ENCODE results near the gene SMIM23. TPM values are rescaled to one million over a fixed set of nuclear protein-coding genes. Genes with fewer than 3 reads are reported as not detected.

SMIM23 gene
- total RNA-seq, 2 experiments from 2014 or later: not detected

- Histone ChIP-seq H3K27me3 (ENCODE audit: control insufficient read depth in 1 of 2, insufficient read depth in 2 of 2, low read length in 2 of 2) (no peaks in the 10 kb centered on the region), H3K27ac (ENCODE audit: low read depth in 1 of 2, low read length in 2 of 2) (no peak overlapping the region), H3K36me3 (ENCODE audit: insufficient read depth, low read length) (no peaks in the 10 kb centered on the region), H3K4me1 (ENCODE audit: insufficient read depth, low read length) (no peaks in the 10 kb centered on the region), H3K9me3 (ENCODE audit: control insufficient read depth in 1 of 2, insufficient read depth in 1 of 2, low read length in 2 of 2) (no peaks in the 10 kb centered on the region), H3K4me3 (ENCODE audit: low read length) (no peak overlapping the region)
- intact Hi-C loops (cut with DNase I, micrococcal nuclease): no loop called here
- Mint-ChIP-seq H3K4me1 (ENCODE audit: low read depth) (no peaks in the 10 kb centered on the region), H3K4me3 (no peak overlapping the region), H3K27me3 (no peaks in the 10 kb centered on the region), H3K36me3 (ENCODE audit: low read depth) (no peaks in the 10 kb centered on the region), H3K9me3 (peaks cover 7% of the 10 kb centered on the region), H3K27ac (no peak overlapping the region)
- no peak for TF ChIP-seq CTCF (IDR thresholded peaks at IDR 0.05)
- DNase-seq (no peak), ATAC-seq (ENCODE audit: poor library complexity) (no peak)
- POLR2A ChIA-PET: no interaction called here
- CTCF ChIA-PET: no interaction called here
Measured at GRCh38 chr5:171837522-171837921, 51.9 kb downstream of the SMIM23 start.

GRCh38 chr5:171838066-171838465 lies 52.4 kb downstream of the SMIM23 start:
- H3K4me3 ChIP-seq (ENCODE audit: low read length): no peak overlapping the region
- POLR2A ChIA-PET: no interaction called here
- Mint-ChIP-seq H3K9me3 (peaks cover 4% of the 10 kb centered on the region), H3K27ac (no peak overlapping the region), H3K4me1 (ENCODE audit: low read depth) (no peaks in the 10 kb centered on the region), H3K4me3 (no peak overlapping the region), H3K27me3 (no peaks in the 10 kb centered on the region), H3K36me3 (ENCODE audit: low read depth) (no peaks in the 10 kb centered on the region)
- CTCF ChIA-PET: no interaction called here
- ATAC-seq (ENCODE audit: poor library complexity) (no peak), DNase-seq (no peak)
- intact Hi-C loops (cut with DNase I, micrococcal nuclease): no loop called here
- no peak for TF ChIP-seq CTCF (IDR thresholded peaks at IDR 0.05)
- no peaks in the 10 kb centered on the region for H3K9me3 ChIP-seq (ENCODE audit: control insufficient read depth in 1 of 2, insufficient read depth in 1 of 2, low read length in 2 of 2)
- H3K27me3 ChIP-seq (ENCODE audit: control insufficient read depth in 1 of 2, insufficient read depth in 2 of 2, low read length in 2 of 2): no peaks in the 10 kb centered on the region
- H3K4me1 ChIP-seq (ENCODE audit: insufficient read depth, low read length): no peaks in the 10 kb centered on the region
- no peaks in the 10 kb centered on the region for H3K36me3 ChIP-seq (ENCODE audit: insufficient read depth, low read length)
- H3K27ac ChIP-seq (ENCODE audit: low read depth in 1 of 2, low read length in 2 of 2): no peak overlapping the region

GRCh38 chr5:171839112-171839511 lies 53.5 kb downstream of the SMIM23 start:
- no peaks in the 10 kb centered on the region for H3K27me3 Mint-ChIP-seq
- no peaks in the 10 kb centered on the region for H3K9me3 Mint-ChIP-seq
- no peaks in the 10 kb centered on the region for H3K36me3 ChIP-seq (ENCODE audit: insufficient read depth, low read length)
- no peak overlapping the region for H3K4me3 Mint-ChIP-seq
- ATAC-seq (ENCODE audit: poor library complexity): no peak
- no peak for DNase-seq
- no peak overlapping the region for H3K27ac ChIP-seq (ENCODE audit: low read depth in 1 of 2, low read length in 2 of 2)
- no peak for TF ChIP-seq CTCF (IDR thresholded peaks at IDR 0.05)
- H3K9me3 ChIP-seq (ENCODE audit: control insufficient read depth in 1 of 2, insufficient read depth in 1 of 2, low read length in 2 of 2): no peaks in the 10 kb centered on the region
- H3K4me1 ChIP-seq (ENCODE audit: insufficient read depth, low read length): no peaks in the 10 kb centered on the region
- no peaks in the 10 kb centered on the region for H3K27me3 ChIP-seq (ENCODE audit: control insufficient read depth in 1 of 2, insufficient read depth in 2 of 2, low read length in 2 of 2)
- H3K27ac Mint-ChIP-seq: no peak overlapping the region
- POLR2A ChIA-PET: no interaction called here
- no peak overlapping the region for H3K4me3 ChIP-seq (ENCODE audit: low read length)
- CTCF ChIA-PET: no interaction called here
- intact Hi-C loops (cut with DNase I, micrococcal nuclease): no loop called here
- no peaks in the 10 kb centered on the region for H3K36me3 Mint-ChIP-seq (ENCODE audit: low read depth)
- H3K4me1 Mint-ChIP-seq (ENCODE audit: low read depth): no peaks in the 10 kb centered on the region
